HepG2 (cell line): ENCODE data around the gene GPC3. TPM values are rescaled to one million over a fixed set of nuclear protein-coding genes. Genes with fewer than 3 reads are reported as not detected.
A peak's percentile ranks its signal among the peaks of the same experiment; 100 is the strongest.

Experiments
- ATAC-seq: fragments of 200-7000 bp; cut with Tn5 transposase; 3 replicates; pipeline ENCODE4 v1.9.1; 2020; ENCODE audit warnings: mild to moderate bottlenecking, moderate library complexity
- BruUV-seq: library from RNA; stranded (reverse); fragments of 400-500 nt; replicated peaks from 2 replicates; lab custom pipeline; 2021; lab: Mats Ljungman, UMichigan
- CTCF ChIA-PET: fragments of 300-600 bp; formaldehyde crosslinking; extraction: SDS; loops from one replicate; lab custom pipeline; 2021; ENCODE audit warnings: low total read pairs, inconsistent platforms, low intra/inter-chr PET ratio; lab: Yijun Ruan, JAX
- POLR2A ChIA-PET: fragments of 350-600 bp; sonication (Branson Sonifier 250); formaldehyde crosslinking; loops from one replicate; lab custom pipeline; 2020; ENCODE audit warnings: antibody characterized with exemption, inconsistent platforms; lab: Yijun Ruan, JAX
- DNase-seq: peaks from one replicate; pipeline ENCODE4 v3.0.0-alpha.2; 2015; ENCODE audit warnings: low spot score
- FAIRE-seq: peaks from 3 replicates; lab custom pipeline; 2011; peaks lifted over from hg19 to GRCh38; lab: Jason Lieb, UNC
- H2AFZ ChIP-seq: one replicate; pipeline ENCODE4 v1.6.1; 2011; ENCODE audit warnings: low read length, inconsistent platforms
- H3K27ac ChIP-seq: fragments of 300-600 bp; 3 replicates; pipeline ENCODE4 v1.8.0; 2011; ENCODE audit warnings: mixed run types, mild to moderate bottlenecking, mixed read lengths, low read length, inconsistent platforms; ENCODE audit not compliant: insufficient read depth; ENCODE audit errors: extremely low read length
- H3K27me3 ChIP-seq, 2 experiments: fragments of 200-600 bp in 1 of 2; 2 replicates in 1 of 2; 3 replicates in 1 of 2; pipeline versions ENCODE4 v1.6.0 to v1.8.0; 2011; ENCODE audit warnings: low read length in 2 of 2, mild to moderate bottlenecking in 2 of 2, moderate library complexity in 2 of 2, inconsistent platforms in 1 of 2; ENCODE audit not compliant: insufficient read depth in 2 of 2, control insufficient read depth in 1 of 2
- H3K36me3 ChIP-seq, 2 experiments: fragments of 200-600 bp in 1 of 2; replicated peaks in 1 of 2; 2 replicates in 1 of 2; 3 replicates in 1 of 2; pipeline versions ENCODE4 v1.5.1 to v1.8.0; 2011; ENCODE audit warnings: low read length in 2 of 2, inconsistent platforms in 1 of 2; ENCODE audit not compliant: insufficient read depth in 2 of 2, control insufficient read depth in 1 of 2
- H3K4me1 ChIP-seq: 2 replicates; pipeline ENCODE4 v1.5.1; 2012; ENCODE audit warnings: low read length, inconsistent platforms; ENCODE audit not compliant: insufficient read depth
- H3K4me2 ChIP-seq: 2 replicates; pipeline ENCODE4 v1.6.0; 2011; ENCODE audit warnings: low read depth, low read length, inconsistent platforms
- H3K4me3 ChIP-seq, 3 experiments: fragments of 200-600 bp in 1 of 3; sonication (generic), shearing (Covaris generic) in 1 of 3; replicated peaks in 1 of 3; 2 replicates each; pipeline ENCODE4 v1.5.1; 2011 to 2016; ENCODE audit warnings: low read length in 3 of 3, inconsistent platforms in 2 of 3, low read depth in 2 of 3, mild to moderate bottlenecking in 2 of 3, control low read depth in 1 of 3, mixed read lengths in 1 of 3; ENCODE audit not compliant: insufficient read depth in 1 of 3
- H3K79me2 ChIP-seq: one replicate; pipeline ENCODE4 v1.6.1; 2011; ENCODE audit warnings: low read length, inconsistent platforms; ENCODE audit not compliant: insufficient read depth
- H3K9ac ChIP-seq: 2 replicates; pipeline ENCODE4 v1.6.0; 2011; ENCODE audit warnings: mild to moderate bottlenecking, low read depth, low read length, inconsistent platforms; ENCODE audit not compliant: insufficient read depth
- H3K9me3 ChIP-seq: 2 replicates; pipeline ENCODE4 v1.5.1; 2012; ENCODE audit warnings: mild to moderate bottlenecking, low read length
- H4K20me1 ChIP-seq: 2 replicates; pipeline ENCODE4 v1.6.0; 2011; ENCODE audit warnings: inconsistent platforms, mild to moderate bottlenecking, low read length, moderate library complexity; ENCODE audit not compliant: insufficient read depth
- ATF3 ChIP-seq: sonication (generic); formaldehyde crosslinking; IDR thresholded peaks from 2 replicates; pipeline ENCODE4 v1.4.0; 2020; ENCODE audit warnings: missing genetic modification reagents
- EP300 ChIP-seq, 3 experiments: sonication (generic) in 1 of 3; formaldehyde crosslinking in 1 of 3; IDR thresholded peaks; 2 replicates each; pipeline versions ENCODE4 v1.5.1 to v1.6.1; 2011 to 2020; ENCODE audit warnings: low read depth in 2 of 3, low read length in 2 of 3, borderline replicate concordance in 1 of 3, improper control_type of control experiment in 1 of 3, mild to moderate bottlenecking in 1 of 3, missing genetic modification reagents in 1 of 3, moderate library complexity in 1 of 3
- ESRRA ChIP-seq: sonication (generic); formaldehyde crosslinking; IDR thresholded peaks from 2 replicates; pipeline ENCODE4 v1.5.1; 2020; ENCODE audit warnings: mild to moderate bottlenecking, low read depth, missing genetic modification reagents
- JUN ChIP-seq: sonication (generic); formaldehyde crosslinking; IDR thresholded peaks from 2 replicates; pipeline ENCODE4 v1.4.0; 2020; ENCODE audit warnings: mild to moderate bottlenecking, missing genetic modification reagents
- NR0B2 ChIP-seq: sonication (generic); formaldehyde crosslinking; IDR thresholded peaks from 2 replicates; pipeline ENCODE4 v1.4.0; 2020; ENCODE audit warnings: mild to moderate bottlenecking, missing genetic modification reagents
- PRDM15 ChIP-seq: sonication (generic); formaldehyde crosslinking; IDR thresholded peaks from 2 replicates; pipeline ENCODE4 v1.4.0; 2020; ENCODE audit warnings: missing genetic modification reagents
- RNF2 ChIP-seq: fragments of 450-650 bp; conservative IDR thresholded peaks from 2 replicates; pipeline ENCODE4 v1.6.1; 2016; ENCODE audit warnings: low read depth
- SRSF9 ChIP-seq: fragments of 200-400 bp; formaldehyde crosslinking; IDR thresholded peaks from 2 replicates; pipeline ENCODE4 v1.6.1; 2018; ENCODE audit warnings: borderline replicate concordance, mild to moderate bottlenecking, low read depth, low read length; ENCODE audit not compliant: insufficient read depth, poor library complexity, severe bottlenecking
- TERF1 ChIP-seq: sonication (generic); formaldehyde crosslinking; IDR thresholded peaks from 2 replicates; pipeline ENCODE4 v1.8.0; 2022; ENCODE audit warnings: mild to moderate bottlenecking, missing genetic modification reagents, moderate library complexity
- ZFP1 ChIP-seq: IDR thresholded peaks from 2 replicates; pipeline ENCODE4 v1.6.1; 2016
- ZFP36 ChIP-seq: fragments of 150-350 bp; IDR thresholded peaks from 2 replicates; pipeline ENCODE4 v1.6.1; 2018; ENCODE audit warnings: borderline replicate concordance, low read length, low read depth; ENCODE audit not compliant: partially characterized antibody
- ZNF17 ChIP-seq: sonication (generic); formaldehyde crosslinking; IDR thresholded peaks from 2 replicates; pipeline ENCODE4 v1.5.0; 2020; ENCODE audit warnings: mild to moderate bottlenecking, missing genetic modification reagents
- ZNF234 ChIP-seq: sonication (generic); formaldehyde crosslinking; conservative IDR thresholded peaks from 2 replicates; pipeline ENCODE4 v1.5.1; 2020; ENCODE audit warnings: mild to moderate bottlenecking, missing genetic modification reagents
- ZNF335 ChIP-seq: sonication (generic); formaldehyde crosslinking; IDR thresholded peaks from 2 replicates; pipeline ENCODE4 v1.4.0; 2020; ENCODE audit warnings: missing genetic modification reagents
- ZNF567 ChIP-seq: sonication (generic); formaldehyde crosslinking; IDR thresholded peaks from 2 replicates; pipeline ENCODE4 v1.8.1; 2023; ENCODE audit warnings: mild to moderate bottlenecking, missing genetic modification reagents, borderline replicate concordance
- ZNF691 ChIP-seq: sonication (generic); formaldehyde crosslinking; IDR thresholded peaks from 2 replicates; pipeline ENCODE4 v1.4.0; 2020; ENCODE audit warnings: missing genetic modification reagents, low read depth, mild to moderate bottlenecking, borderline replicate concordance
- ZNF720 ChIP-seq: sonication (generic); formaldehyde crosslinking; IDR thresholded peaks from 2 replicates; pipeline ENCODE4 v1.4.0; 2020; ENCODE audit warnings: missing genetic modification reagents
- ZNF792 ChIP-seq: IDR thresholded peaks from 2 replicates; pipeline ENCODE4 v1.6.1; 2016
- ZNF850 ChIP-seq: sonication (generic); formaldehyde crosslinking; conservative IDR thresholded peaks from 2 replicates; pipeline ENCODE4 v1.9.0; 2021; ENCODE audit warnings: mild to moderate bottlenecking, missing genetic modification reagents
- WGBS: methylation state at CpG from one replicate; pipeline ENCODE4 v1.1.6; 2017; ENCODE audit warnings: low lambda C conversion rate; 5-methylcytosine and 5-hydroxymethylcytosine counted together
- in situ Hi-C: cut with HindIII; loops from 2 replicates; pipeline ENCODE4 v1.10.0; 2017; ENCODE audit warnings: low pct_unique_long_range_greater_than_20kb; ENCODE audit not compliant: extremely low pct_ligation_motif_present
- intact Hi-C: fragments of 100-400 bp; cut with micrococcal nuclease; formaldehyde crosslinking; loops from one replicate; pipeline ENCODE4 v1.10.0; 2022; ENCODE audit not compliant: unreplicated experiment
- polyA plus RNA-seq, 8 experiments: library from polyadenylated mRNA; depleted of rRNA in 3 of 8; stranded (reverse) in 7 of 8; unstranded in 1 of 8; fragments of >200 nt; fragmentation: Illumina TruSeq in 4 of 8; extraction: Trizol in 4 of 8; gene quantifications; 2 replicates each; pipeline versions ENCODE4 v1.2.1 to v1.2.3, GENCODE V29; 2011 to 2016; ENCODE audit warnings: low read depth in 4 of 8, missing spikeins in 1 of 8, mixed read lengths in 1 of 8; ENCODE audit not compliant: insufficient read depth in 1 of 8
- total RNA-seq, 5 experiments: library from RNA; depleted of rRNA; stranded (reverse); fragments of >200 nt; fragmentation: Illumina TruSeq; extraction: Trizol; gene quantifications; 2 replicates each; pipeline ENCODE4 v1.2.3, GENCODE V29; 2016; ENCODE audit warnings: low read depth in 1 of 5

The GPC3 gene
- total and polyA plus RNA-seq, 2 of the 13 experiments (the other 11 are each of a cell fraction or from before 2014, with no cell fraction given) = 1,799 to 3,263 TPM

- DNase-seq = peak; percentile 65
- H3K36me3 ChIP-seq = peaks cover 3 to 37% of the 10 kb centered on the region in 2 experiments
- no peaks in the 10 kb centered on the region for H3K27me3 ChIP-seq
- H3K4me3 ChIP-seq = no peak overlapping the region
- WGBS = 64% methylated on average over 2 of the region's 3 CpGs
- intact Hi-C loops (no loop called here), in situ Hi-C loops (no loop called here)
- BruUV-seq = no TSS peak
- no peak overlapping the region for H3K4me2 ChIP-seq
- ChIA-PET CTCF (no interaction called here), POLR2A (no interaction called here)
- peaks cover 32% of the 10 kb centered on the region for H4K20me1 ChIP-seq
- peak overlapping the region; percentile 77 for H3K27ac ChIP-seq
- FAIRE-seq = no peak
- no peaks in the 10 kb centered on the region for H3K9me3 ChIP-seq
- ATAC-seq = peak; percentile 25
- no peak overlapping the region for H2AFZ ChIP-seq
- peak overlapping the region; percentile 49; the same call in 1 of the 2 replicates for H3K9ac ChIP-seq
- H3K79me2 ChIP-seq = peaks cover 2% of the 10 kb centered on the region
- H3K4me1 ChIP-seq = peaks cover 19% of the 10 kb centered on the region; the same call in 1 of the 2 replicates
- no peak for TF ChIP-seq SRSF9
- no peak for TF ChIP-seq ZFP36
- TF ChIP-seq ZNF850 (CRISPR knock-in tag) = no peak
- no peak for TF ChIP-seq ZNF720 (CRISPR knock-in tag)
- TF ChIP-seq ZNF335 (CRISPR knock-in tag) = no peak
- TF ChIP-seq ZNF792 (CRISPR knock-in tag) = no peak
- no peak for TF ChIP-seq TERF1
- no peak for TF ChIP-seq ZNF17 (CRISPR knock-in tag)
- TF ChIP-seq PRDM15 (CRISPR knock-in tag) = no peak
- TF ChIP-seq ZFP1 (CRISPR knock-in tag) = no peak
- TF ChIP-seq ZNF691 (CRISPR knock-in tag) = no peak
- no peak for TF ChIP-seq ATF3
- TF ChIP-seq ESRRA (CRISPR knock-in tag) = no peak
- peak in 1 of 2 experiments; percentile 45; a peak in 1 of 4 replicates for TF ChIP-seq EP300 (IDR thresholded peaks at IDR 0.05; ENCODE audit: low read depth in 2 of 2, low read length in 2 of 2)
- no peak for TF ChIP-seq EP300 (CRISPR knock-in tag; IDR thresholded peaks at IDR 0.05; ENCODE audit: borderline replicate concordance)
- TF ChIP-seq RNF2 = no peak
- no peak for TF ChIP-seq ZNF567 (CRISPR knock-in tag)
- TF ChIP-seq NR0B2 (CRISPR knock-in tag) = no peak
- no peak for TF ChIP-seq ZNF234 (CRISPR knock-in tag)
- peak; percentile 84 for TF ChIP-seq JUN (CRISPR knock-in tag)
These were observed 441.3 kb downstream of the GPC3 start for GRCh38 chrX:133544115-133544514.
